GM11168 (cell line): ENCODE results near the gene ZDHHC17.
"Not testable (repeated sequence)": the region's sequence is repeated elsewhere in the genome, so short reads cannot be mapped to it uniquely, and the experiment has no call there.

Experiments used
- in situ Hi-C: fragments of 300-500 bp; cut with MboI; formaldehyde crosslinking; loops from one replicate; pipeline ENCODE4 v1.12.0; 2022; ENCODE audit warnings: low sequenced_read_pairs; ENCODE audit not compliant: unreplicated experiment

The ZDHHC17 gene

GRCh38 chr12:76763746-76764675, at the start of gene ZDHHC17:
Gene ZDHHC17, plus strand, starts transcription at chr12:76764115. Its CDS starts 122 bp downstream, at chr12:76764237.
- in situ Hi-C loops, result no loop called here

- in situ Hi-C loops, result no loop called here
Measured at GRCh38 chr12:76714415-76714814, 49.5 kb upstream of the ZDHHC17 start.

GRCh38 chr12:76714861-76715260, 49.1 kb upstream of the ZDHHC17 start:
- in situ Hi-C loops, result no loop called here

- in situ Hi-C loops, result no loop called here
Measured at GRCh38 chr12:76715332-76715731, 48.6 kb upstream of the ZDHHC17 start.

GRCh38 chr12:76717314-76717713, 46.6 kb upstream of the ZDHHC17 start:
- in situ Hi-C loops, result no loop called here

- in situ Hi-C loops, result no loop called here
Measured at GRCh38 chr12:76719171-76720041, 44.5 kb upstream of the ZDHHC17 start.

- in situ Hi-C loops, result no loop called here
Measured at GRCh38 chr12:76720068-76720467, 43.8 kb upstream of the ZDHHC17 start.

- in situ Hi-C loops, result no loop called here
Measured at GRCh38 chr12:76726626-76727025, 37.3 kb upstream of the ZDHHC17 start.

GRCh38 chr12:76732188-76732587, 31.7 kb upstream of the ZDHHC17 start:
- in situ Hi-C loops, result not testable (repeated sequence)

GRCh38 chr12:76737689-76738088, 26.2 kb upstream of the ZDHHC17 start:
- in situ Hi-C loops, result not testable (repeated sequence)

GRCh38 chr12:76738824-76739579, 24.9 kb upstream of the ZDHHC17 start:
- in situ Hi-C loops, result no loop called here

GRCh38 chr12:76739896-76740295, 24.0 kb upstream of the ZDHHC17 start:
- in situ Hi-C loops, result no loop called here

- in situ Hi-C loops, result no loop called here
Measured at GRCh38 chr12:76740501-76740900, 23.4 kb upstream of the ZDHHC17 start.

- in situ Hi-C loops, result no loop called here
Measured at GRCh38 chr12:76745343-76745742, 18.6 kb upstream of the ZDHHC17 start.

- in situ Hi-C loops, result no loop called here
Measured at GRCh38 chr12:76746516-76746915, 17.4 kb upstream of the ZDHHC17 start.

GRCh38 chr12:76747245-76747644, 16.7 kb upstream of the ZDHHC17 start:
- in situ Hi-C loops, result no loop called here

GRCh38 chr12:76755829-76756379, 8.0 kb upstream of the ZDHHC17 start:
- in situ Hi-C loops, result no loop called here

GRCh38 chr12:76757694-76758093, 6.2 kb upstream of the ZDHHC17 start:
- in situ Hi-C loops, result no loop called here

GRCh38 chr12:76762601-76762980, 1.3 kb upstream of the ZDHHC17 start:
- in situ Hi-C loops, result no loop called here

GRCh38 chr12:76764856-76765255, 941 bp downstream of the ZDHHC17 start:
- in situ Hi-C loops, result no loop called here
